ENCODE results near the gene SORCS1.
"Not testable (repeated sequence)": the region's sequence is repeated elsewhere in the genome, so short reads cannot be mapped to it uniquely, and the experiment has no call there.

Gene SORCS1

DNA sequence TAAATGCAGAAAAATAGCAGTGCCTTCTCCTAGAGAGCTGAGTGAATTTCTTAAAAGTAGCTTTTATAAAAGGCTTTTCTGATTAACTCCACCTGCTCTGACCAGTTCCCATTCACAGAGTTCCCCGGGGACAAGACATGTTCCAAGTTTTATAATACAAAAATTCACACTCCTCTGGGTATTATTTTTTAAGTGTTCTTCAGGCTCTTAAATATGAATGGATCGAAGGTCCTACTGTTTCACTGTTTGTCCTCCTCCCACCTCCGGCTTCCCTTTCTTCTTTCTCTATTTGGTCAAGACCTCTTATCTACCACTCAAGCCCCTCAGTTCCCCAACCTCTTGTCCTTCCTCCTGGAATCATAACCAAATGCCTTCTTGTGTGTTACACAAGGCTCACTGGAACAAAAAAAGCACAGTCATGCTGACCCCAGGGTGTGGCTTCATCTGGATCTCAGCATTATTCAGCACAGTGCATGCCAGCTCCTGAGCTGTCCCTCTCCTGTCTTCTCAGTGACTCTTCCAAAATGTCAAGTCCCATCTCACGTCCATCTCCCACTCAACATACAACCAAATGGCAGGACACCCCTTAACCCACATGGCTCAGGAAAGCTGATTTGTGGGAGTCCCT, 222.4 kb downstream of the SORCS1 start:
- DNase-seq (ENCODE audit: low spot score) = no peak

DNA sequence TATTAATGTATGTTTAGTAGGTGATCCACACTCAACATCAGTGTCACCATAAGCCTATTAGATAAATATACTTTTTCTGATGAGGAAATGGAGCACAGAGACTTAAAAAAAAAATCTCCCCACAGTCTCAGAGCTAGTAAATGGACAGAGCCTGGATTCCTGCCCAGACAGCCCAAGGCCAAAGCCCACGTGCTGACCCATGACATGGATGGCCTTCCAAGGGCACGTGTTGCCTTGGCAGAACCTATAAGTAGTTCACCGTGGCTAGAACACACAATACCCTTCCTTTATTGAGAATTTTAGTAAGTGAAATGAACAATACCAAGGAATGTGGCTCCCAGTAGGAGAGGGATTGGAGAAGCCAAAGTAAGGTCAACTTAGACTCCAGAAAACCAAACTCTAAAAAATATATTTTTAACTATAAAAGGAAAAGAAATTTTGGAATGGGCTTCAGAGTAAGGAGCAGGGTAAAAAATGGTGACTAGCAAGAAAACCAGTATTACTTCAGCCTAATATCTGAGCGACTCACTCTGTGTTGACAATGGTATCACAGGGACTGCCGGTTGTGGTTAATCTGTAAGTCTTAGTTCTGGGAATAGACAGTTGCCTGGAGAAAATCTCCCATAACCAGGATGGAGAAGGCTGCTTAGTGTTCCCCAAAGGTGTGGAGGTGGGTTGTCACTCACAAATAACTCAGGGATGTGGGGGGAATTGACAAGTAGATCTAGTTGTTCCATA, 223.0 kb downstream of the SORCS1 start:
- no peak for DNase-seq (ENCODE audit: low spot score)

DNA sequence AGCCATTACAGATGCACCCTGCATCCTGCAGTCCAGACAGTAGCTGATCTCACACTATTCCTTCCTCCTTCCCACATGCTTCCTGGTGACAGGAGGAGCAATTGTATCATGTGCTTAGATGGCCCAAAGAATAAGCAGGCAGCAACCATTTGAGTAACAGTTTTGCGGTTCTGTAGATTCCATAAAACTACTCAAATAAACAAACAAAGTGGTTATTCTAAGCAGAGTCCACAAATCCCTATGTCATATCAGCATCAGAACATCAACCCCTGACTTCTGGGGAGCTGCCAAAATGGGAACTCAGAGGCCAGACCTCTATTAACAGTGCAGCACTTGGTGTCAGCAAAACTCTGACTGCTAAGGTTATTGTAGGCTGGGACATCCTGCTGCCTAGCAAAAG, 226.0 kb downstream of the SORCS1 start:
- no peak for DNase-seq (ENCODE audit: low spot score)

DNA sequence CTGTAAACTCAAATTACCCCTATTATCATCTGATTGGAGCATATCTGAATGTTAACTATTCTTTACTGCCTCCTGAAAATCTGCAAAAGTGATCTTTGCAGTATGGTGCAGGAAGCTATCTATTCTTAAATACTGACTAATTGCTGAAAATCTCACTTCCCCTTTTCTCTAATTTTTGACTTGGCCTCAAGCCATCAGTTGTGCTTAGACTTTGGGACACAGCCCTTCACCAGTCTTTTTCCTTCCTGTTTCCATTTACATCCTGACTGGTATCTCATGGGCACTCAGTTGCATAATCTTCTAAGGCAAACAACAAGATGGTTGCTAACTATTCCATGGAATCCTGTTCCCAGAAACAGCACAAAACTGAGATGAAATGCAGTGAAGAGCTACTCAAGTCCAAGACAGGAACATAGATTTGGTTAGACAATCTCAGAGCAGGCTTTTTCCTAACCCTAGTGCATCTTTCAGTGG, 228.5 kb downstream of the SORCS1 start:
- DNase-seq (ENCODE audit: low spot score) = no peak

DNA sequence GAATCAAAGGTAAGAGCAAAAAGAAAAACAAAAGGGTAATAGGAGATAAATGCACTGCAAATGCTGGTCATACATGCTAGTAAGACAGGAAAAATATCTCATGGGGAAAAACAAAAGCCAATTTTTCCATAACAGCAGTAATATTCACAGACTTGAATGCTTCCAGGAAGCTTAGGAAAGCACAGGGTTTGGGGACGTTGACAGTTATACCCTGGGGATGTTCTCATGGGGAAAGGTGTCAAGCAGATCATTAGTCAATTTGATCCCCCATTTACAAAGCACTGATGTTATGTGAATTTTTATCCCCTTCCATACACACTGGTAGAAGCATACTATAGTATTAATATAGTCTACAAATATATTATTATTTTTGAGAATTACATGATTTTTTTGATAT, 232.7 kb downstream of the SORCS1 start:
- DNase-seq (ENCODE audit: low spot score) = no peak

DNA sequence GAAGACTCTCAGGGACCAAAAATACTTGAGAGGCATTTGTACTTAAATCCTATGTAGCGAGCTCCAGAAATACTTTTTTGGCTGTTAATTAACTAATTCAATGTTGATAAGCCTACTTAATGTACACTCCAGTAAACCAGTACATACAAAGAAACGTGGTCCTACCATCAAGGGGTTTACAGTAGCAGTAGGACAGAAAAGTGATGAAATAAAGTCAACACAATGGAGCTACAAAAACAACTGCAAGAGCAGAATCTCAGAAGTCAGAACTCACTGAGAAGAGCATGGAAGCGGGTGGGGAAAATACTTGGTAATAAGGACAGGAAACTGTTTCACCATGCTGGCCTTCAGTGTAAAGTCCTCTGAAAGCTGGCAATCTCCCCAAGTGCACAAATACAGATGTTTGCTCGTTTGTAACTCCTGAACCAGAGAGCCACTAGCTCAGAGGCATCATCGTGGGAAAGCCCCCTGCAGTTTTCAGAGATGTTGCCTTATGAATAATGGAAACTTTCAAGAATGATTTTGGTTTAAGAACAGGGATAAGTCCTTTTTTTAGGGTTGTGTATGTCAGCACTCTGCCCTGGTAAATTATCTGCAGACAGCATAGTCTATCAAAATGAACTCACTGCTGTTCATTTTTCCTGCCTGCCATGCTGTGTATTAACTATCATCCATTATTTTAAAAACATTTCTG, 233.2 kb downstream of the SORCS1 start:
- no peak for DNase-seq (ENCODE audit: low spot score)

DNA sequence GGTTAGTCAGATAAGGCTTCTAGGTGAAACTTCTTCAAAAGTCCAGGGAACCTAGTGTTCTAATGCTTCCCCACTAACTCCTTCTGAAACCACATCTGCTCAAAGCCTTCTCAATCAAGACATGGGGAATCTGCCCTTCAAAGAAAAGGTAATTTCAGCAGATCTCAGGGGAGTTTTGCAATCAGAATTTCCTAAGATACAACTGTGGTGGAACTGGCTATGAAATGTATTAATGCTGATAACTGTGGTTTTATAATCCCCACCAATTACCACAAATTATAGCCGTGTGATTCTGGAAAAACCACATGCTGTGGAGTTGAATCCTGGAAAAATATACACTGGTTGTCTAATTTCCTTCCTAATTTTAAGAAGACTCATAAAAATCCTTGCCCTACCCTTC, 233.8 kb downstream of the SORCS1 start:
- no peak for DNase-seq (ENCODE audit: low spot score)

DNA sequence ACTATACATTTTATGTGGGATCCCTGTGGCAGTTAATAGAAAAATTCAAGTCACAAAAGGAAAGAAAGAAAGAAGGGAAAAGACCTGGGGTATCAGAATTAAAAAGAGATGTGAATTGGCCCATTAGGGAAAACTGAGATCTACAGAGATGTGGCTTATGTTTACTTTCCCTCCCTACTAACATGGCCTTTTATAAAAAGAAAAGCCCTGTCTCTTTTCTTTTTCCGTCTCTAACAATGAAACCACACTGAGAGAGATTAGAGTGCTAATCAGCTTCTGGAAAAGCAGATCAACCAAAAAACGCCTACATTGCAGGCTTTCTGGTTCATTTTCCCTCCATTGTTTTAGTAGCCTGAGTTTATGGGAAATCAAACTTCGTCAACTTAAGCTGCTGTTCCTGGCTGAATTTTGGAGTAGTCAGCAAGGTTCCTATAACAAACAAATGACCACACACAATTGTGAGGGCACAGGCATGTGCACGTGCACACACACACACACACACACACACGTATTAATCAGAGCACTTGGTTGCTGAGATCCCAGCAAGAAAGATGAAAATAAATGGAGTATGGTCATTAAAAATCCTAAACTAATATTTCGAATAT, 235.1 kb downstream of the SORCS1 start:
- no peak for DNase-seq (ENCODE audit: low spot score)

DNA sequence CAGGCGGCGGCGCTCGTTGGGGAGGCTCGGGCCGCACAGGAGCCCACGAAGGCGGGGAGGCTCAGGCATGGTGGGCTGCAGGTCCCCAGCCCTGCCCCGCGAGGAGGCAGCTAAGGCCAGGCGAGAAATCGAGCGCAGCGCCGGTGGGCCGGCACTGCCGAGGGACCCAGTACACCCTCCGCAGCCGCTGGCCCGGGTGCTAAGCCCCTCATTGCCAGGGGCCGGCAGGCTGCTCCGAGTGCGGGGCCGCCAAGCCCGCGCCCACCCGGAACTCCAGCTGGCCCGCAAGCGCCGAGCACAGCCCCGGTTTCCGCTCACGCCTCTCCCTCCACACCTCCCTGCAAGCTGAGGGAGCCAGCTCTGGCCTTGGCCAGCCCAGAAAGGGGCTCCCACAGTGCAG, 236.4 kb downstream of the SORCS1 start:
- DNase-seq (ENCODE audit: low spot score) = not testable (repeated sequence)

DNA sequence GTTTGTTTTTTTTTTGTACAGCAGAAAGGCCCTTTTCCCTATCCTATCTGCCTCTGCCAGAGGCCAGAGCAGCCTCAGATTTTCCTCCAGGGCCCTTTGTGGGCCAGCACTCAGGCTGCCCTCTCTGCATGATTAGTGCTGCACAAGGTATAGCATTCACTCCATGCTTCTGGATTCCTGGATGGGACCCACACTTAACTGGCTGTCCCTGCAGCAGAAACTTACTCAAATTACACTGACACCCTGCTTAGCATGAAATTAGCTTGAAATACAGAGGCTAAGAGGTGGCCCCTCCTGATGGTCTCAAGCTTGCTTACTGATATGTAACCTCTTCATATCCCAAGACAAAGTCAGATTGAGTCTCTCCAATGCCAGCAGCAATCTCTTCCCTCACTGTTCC, 239.3 kb downstream of the SORCS1 start:
- DNase-seq (ENCODE audit: low spot score) = no peak

DNA sequence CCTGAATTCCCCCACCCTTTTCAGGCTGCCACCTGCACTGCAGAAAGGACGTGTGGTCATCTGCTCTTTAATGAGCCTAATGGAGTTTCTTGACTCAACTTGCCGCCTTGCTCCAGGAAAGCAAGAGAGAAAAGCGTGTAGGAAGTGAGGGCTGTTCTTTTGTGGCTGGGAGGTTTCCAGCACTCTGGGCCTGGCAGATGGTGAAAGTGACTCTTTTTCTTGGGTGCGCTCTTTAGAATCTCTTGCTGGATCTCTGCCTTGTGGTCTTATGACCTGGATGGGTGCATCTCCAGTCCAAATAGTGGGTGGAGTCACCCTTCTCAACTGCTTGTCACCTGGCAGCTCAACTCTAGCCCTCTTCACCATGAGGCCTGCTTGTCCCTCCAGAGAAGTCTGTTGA, 244.0 kb downstream of the SORCS1 start:
- DNase-seq (ENCODE audit: low spot score) = no peak

DNA sequence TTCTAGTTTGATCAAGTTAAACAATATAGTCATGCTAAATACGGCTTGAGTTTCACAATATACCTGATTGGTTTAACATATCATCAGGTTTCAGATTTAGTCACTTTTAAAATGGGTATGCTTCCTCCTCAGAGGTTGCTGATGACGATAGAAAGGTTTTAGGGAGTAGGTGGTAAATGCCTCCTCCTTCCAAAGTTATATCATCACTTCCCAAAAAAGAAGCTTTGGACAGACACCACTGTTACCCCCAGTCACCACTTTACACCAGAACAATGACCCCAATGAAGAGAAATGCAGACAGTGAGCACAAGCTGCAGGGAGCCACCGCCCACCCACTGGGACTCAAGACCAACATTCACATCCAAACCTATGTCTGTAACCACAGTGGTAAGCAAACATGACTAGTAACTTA, 244.6 kb downstream of the SORCS1 start:
- no peak for DNase-seq (ENCODE audit: low spot score)

DNA sequence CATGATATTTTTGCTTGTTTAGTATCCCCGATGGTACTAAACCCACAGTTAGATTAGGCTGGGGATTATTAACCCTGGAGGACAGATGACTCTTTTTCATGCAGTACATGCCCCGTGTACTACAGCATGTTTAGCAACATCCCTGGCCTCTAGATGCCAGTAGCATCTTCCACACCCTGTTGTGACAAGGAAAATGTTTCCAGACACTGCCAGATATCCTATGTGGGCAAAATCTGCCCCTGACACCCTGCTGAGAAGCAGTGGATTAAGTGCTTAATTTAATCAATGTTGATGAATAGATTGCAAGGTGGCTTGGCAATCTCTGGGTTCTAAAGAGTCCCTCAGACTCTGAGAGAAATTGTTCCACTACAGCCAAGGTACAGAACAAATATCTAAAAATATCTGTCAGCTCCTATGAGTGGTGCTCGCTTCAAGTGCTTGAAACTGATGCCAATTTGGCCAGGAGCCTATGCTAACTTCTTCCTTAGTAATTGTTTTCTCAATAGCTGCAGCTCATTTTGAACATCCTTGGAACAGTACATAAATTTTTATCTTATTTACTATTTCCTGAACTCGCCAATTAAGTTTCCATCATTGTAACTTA, 247.0 kb downstream of the SORCS1 start:
- DNase-seq (ENCODE audit: low spot score) = no peak

DNA sequence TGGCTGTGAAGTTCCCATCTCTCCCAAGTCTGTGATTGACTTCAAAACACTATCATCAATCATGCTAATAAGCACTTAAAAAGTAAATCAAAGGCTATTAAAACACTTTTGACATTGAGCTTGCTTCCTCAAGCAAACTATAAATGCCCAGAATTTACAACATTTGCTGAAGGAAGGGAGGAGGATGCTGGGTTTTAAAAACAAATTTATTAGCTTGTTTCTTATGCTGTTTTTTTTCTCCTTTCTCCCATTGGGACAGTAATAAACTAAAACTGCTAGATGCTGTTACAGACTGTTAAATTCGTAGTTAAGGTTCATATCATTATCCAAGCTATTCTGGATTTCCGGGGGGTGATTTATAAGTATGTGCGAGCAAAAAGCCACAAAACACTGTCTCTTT, 250.5 kb downstream of the SORCS1 start:
- no peak for DNase-seq (ENCODE audit: low spot score)

DNA sequence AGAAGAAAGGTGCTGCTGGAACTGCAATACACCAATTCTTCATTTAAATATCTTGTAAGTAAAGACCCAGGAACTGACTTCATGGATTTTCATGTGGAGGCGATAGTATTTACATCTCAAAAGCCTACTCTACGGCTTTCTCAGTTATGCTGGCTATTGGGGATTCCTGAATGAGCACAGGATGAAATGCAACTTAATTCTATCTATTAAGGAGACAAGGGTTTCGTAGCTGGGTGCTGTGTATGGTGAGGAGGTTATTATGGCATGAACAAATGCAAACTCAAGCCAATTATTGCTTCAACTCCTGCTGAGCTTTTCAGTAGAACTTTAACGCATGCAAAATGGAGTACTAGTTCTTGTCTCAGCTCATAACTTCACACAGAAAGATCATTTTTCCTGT, 251.2 kb downstream of the SORCS1 start:
- DNase-seq (ENCODE audit: low spot score) = no peak

DNA sequence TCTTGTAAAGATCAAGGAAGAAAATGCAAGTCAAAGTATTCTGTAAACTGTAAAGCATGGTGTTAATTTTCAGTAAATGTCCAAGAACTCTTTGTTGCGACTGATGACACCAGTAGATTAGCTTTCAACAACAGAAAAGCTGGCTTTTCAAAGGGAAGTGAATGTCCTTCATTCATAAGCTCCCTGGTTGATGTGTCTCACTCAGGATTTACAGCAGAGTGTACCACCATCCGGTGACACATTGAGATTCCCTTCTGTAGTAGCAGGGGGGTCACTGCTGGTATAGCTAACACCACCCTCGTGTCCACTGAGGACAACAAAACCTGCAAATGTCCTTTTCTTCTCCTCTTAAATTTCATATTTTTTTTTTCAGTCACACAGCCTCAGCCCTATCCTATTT, 253.4 kb downstream of the SORCS1 start:
- DNase-seq (ENCODE audit: low spot score) = no peak

DNA sequence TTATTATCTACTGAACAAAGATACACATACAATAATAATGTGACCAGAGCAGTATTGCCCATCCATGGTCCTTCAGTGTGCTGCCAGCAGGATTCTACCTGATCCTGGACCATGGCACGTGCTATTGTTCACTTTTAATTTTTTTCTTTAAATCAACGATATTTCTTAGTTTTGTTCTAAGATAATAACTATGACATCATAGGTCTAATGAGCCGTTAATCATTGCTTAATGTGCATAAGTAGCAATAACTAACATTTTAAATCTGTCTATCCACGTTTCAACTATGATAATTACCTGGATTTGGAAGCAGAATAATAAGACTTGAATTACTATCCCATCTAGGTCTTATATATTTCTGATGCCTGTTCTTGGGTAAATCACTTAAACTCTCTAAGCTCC, 253.8 kb downstream of the SORCS1 start:
- DNase-seq (ENCODE audit: low spot score) = no peak

DNA sequence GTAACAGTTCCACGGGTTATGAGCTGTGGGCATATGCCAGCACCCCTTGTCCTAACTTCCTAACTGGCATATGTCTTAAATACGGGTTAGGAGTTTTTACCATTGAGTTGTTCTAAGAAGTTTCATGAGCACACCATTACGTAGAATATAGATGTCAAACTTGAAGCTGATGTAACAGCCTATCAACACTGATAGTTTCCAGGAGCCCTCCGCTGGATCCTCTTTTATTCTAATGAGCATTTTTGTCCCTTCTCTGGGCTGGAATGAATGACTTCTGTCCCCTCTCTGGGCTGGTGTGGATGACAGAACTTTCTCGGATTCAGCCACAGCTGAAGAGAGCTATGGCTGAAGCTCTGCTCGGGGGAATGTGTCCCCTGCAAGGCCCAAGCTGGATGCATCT, 256.3 kb downstream of the SORCS1 start:
- no peak for DNase-seq (ENCODE audit: low spot score)

DNA sequence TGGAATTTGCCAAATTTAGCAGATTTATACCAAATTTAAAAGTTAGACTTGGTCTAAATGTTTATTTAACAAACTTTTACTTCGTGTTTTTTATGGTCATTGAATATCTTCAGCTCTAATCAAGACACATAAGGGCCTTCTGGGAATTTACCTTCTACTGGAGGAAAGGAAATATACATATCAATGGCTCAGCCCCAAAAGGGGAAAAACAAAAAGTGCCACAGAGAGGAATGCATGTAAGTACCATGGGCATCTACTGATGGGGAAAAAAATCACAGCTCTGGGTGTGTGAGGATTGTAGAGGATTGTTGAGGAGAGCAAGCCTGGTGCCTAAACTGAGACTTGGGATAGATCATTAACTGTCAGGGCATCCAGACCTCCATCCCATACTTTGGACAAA, 260.3 kb downstream of the SORCS1 start:
- no peak for DNase-seq (ENCODE audit: low spot score)

DNA sequence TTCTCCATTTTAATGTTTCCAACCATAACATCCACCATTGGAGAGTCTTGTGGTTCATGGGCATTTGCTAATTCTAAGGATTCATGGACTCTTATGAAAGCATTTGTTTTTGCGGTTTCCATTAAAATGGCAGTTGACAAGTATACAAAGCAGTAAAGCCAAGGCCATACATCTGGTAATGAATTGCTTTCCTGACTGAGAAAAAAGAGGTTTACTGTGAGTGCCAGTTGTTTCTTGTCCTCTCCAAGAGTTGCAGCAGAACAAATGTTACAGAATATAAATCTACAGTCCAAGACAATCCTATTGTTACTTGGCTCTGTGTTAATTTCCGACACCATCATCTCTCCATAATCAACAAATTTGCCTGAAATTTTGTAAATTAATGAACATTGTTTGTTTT, 261.3 kb downstream of the SORCS1 start:
- no peak for DNase-seq (ENCODE audit: low spot score)

DNA sequence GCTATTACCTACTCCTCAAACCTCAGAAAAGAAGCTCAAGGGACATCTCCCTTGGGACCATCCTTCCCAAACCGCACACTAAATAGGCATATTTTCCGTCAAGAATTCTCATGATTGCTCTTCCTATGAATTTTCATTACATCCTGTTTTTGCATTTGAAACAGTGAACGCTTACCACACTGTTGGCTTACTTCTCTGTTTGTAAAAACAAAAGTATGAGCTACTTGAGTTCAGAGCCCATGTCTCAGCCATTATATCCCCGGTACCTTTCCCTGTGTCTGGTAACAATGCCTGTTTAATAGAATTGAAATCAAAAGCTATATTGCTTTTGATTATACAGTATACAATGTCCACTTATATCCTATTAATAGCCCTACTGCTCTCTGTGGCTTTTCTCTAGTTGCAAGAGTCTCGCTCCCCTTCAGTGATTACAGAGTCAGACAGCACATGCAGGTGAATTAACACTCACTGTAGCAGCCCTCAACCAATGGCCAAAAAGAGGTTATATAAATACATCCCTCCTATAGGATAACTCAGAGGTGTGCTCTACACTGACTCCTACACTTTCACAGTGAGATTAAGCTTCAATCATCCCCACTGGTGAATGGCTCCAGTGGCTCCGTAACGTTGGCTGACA, 264.4 kb downstream of the SORCS1 start:
- no peak for DNase-seq (ENCODE audit: low spot score)

DNA sequence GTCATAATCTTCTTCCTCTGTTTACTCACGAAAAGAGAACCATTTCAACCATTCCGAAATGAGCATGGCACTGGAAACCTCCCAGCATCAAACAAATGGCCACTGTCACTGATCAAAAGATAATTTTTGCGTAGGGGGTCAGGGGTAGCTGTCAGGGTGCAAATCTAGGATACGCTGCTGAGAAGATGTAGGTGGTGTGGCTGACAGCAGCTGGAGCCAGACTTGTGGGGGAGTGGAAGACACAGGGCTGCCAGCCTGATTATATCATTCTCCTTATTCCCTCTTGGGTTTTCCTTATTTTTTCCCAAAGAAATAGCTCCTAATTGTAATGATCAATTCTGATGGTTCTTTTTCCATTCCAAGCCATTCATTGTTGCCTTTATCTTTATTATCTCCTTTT, 266.1 kb downstream of the SORCS1 start:
- no peak for DNase-seq (ENCODE audit: low spot score)

Data from RKO (cell line).